ENCODE measurements around the gene GSC. TPM values are rescaled to one million over a fixed set of nuclear protein-coding genes. Genes with fewer than 3 reads are reported as not detected.
"Not testable (repeated sequence)": the region's sequence is repeated elsewhere in the genome, so short reads cannot be mapped to it uniquely, and the experiment has no call there.

GSC gene
- total RNA-seq, 1 experiment from 2014 or later: not detected

DNA sequence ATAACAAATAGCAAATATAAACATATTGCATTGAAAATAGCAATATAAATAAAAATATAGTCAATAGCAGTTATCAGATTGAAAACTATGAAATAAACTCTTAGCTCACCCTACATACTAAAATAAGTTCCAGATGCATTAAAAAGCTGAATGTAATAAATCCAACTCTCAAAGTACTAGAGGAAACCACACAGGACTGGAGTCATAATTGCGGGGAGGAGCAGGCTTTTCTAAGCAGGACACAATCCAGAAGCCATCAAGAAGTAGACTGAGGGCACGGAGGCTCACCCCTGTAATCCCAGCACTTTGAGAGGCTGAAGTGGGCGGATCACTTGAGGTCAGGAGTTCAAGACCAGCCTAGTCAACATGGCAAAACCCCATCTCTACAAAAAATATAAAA lies 22.2 kb downstream of the GSC start:
- H3F3A ChIP-seq (ENCODE audit: low read length, unreplicated experiment): no peaks in the 10 kb centered on the region
- H3K9ac ChIP-seq (ENCODE audit: low read length): no peak overlapping the region
- H3K36me3 ChIP-seq (ENCODE audit: low read depth, low read length): no peaks in the 10 kb centered on the region
- H3K27ac ChIP-seq (ENCODE audit: low read length): no peak overlapping the region
- ChIA-PET CTCF (no interaction called here), POLR2A (ENCODE audit: unreplicated experiment) (no interaction called here)
- intact Hi-C loops (cut with micrococcal nuclease): no loop called here
- H3K27me3 ChIP-seq (ENCODE audit: low read length): no peaks in the 10 kb centered on the region
- no peaks in the 10 kb centered on the region for H3K9me2 ChIP-seq (replicated peaks; ENCODE audit: low read length)
- no TSS peak for BruUV-seq (replicated peaks)
- H3K9me3 ChIP-seq (ENCODE audit: low read length): no peaks in the 10 kb centered on the region
- TF ChIP-seq EZH2phosphoT487 (IDR thresholded peaks at IDR 0.05; ENCODE audit: borderline replicate concordance, low read length) (no peak), EZH2 (IDR thresholded peaks at IDR 0.05; ENCODE audit: low read length, unreplicated experiment) (no peak)
- TF ChIP-seq, protein P1, sequence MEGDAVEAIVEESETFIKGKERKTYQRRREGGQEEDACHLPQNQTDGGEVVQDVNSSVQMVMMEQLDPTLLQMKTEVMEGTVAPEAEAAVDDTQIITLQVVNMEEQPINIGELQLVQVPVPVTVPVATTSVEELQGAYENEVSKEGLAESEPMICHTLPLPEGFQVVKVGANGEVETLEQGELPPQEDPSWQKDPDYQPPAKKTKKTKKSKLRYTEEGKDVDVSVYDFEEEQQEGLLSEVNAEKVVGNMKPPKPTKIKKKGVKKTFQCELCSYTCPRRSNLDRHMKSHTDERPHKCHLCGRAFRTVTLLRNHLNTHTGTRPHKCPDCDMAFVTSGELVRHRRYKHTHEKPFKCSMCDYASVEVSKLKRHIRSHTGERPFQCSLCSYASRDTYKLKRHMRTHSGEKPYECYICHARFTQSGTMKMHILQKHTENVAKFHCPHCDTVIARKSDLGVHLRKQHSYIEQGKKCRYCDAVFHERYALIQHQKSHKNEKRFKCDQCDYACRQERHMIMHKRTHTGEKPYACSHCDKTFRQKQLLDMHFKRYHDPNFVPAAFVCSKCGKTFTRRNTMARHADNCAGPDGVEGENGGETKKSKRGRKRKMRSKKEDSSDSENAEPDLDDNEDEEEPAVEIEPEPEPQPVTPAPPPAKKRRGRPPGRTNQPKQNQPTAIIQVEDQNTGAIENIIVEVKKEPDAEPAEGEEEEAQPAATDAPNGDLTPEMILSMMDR (conservative IDR thresholded peaks at IDR 0.05; ENCODE audit: low read depth, low read length): no peak
- H3K4me2 ChIP-seq (ENCODE audit: low read length): no peak overlapping the region
- DNase-seq (no peak), ATAC-seq (no peak)
- H2AFZ ChIP-seq (ENCODE audit: low read length): no peak overlapping the region
- H4K20me1 ChIP-seq (ENCODE audit: low read length): no peaks in the 10 kb centered on the region
- H3K4me3 ChIP-seq (ENCODE audit: low read length): no peak overlapping the region
- no peaks in the 10 kb centered on the region for H3K79me2 ChIP-seq (ENCODE audit: low read length)
- H3K4me1 ChIP-seq (ENCODE audit: insufficient read depth, low read length): no peaks in the 10 kb centered on the region

DNA sequence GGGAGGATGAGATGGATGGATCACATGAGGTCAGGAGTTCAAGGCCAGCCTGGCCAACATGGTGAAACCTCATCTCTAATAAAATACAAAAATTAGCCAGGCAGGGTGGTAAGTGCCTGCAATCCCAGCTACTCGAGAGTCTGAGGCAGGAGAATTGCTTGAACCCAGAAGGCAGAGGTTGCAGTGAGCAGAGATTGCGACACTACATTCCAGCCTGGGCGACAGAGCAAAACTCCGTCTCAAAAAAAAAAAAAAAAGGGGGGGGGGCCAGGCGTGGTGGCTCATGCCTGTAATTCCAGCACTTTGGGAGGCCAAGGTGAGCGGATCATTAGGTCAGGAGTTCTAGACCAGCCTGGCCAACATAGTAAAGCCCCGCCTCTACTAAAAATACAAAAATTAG lies 22.8 kb downstream of the GSC start:
- H2AFZ ChIP-seq (ENCODE audit: low read length); DNase-seq; intact Hi-C loops (cut with micrococcal nuclease); H3K9me3 ChIP-seq (ENCODE audit: low read length); H3K79me2 ChIP-seq (ENCODE audit: low read length); H3K4me2 ChIP-seq (ENCODE audit: low read length); H3K9me2 ChIP-seq (replicated peaks; ENCODE audit: low read length); H3K9ac ChIP-seq (ENCODE audit: low read length); H4K20me1 ChIP-seq (ENCODE audit: low read length); H3F3A ChIP-seq (ENCODE audit: low read length, unreplicated experiment); H3K4me3 ChIP-seq (ENCODE audit: low read length); H3K27ac ChIP-seq (ENCODE audit: low read length); CTCF ChIA-PET; H3K27me3 ChIP-seq (ENCODE audit: low read length); BruUV-seq (replicated peaks); ATAC-seq; POLR2A ChIA-PET (ENCODE audit: unreplicated experiment); H3K4me1 ChIP-seq (ENCODE audit: insufficient read depth, low read length); H3K36me3 ChIP-seq (ENCODE audit: low read depth, low read length): not testable (repeated sequence)

DNA sequence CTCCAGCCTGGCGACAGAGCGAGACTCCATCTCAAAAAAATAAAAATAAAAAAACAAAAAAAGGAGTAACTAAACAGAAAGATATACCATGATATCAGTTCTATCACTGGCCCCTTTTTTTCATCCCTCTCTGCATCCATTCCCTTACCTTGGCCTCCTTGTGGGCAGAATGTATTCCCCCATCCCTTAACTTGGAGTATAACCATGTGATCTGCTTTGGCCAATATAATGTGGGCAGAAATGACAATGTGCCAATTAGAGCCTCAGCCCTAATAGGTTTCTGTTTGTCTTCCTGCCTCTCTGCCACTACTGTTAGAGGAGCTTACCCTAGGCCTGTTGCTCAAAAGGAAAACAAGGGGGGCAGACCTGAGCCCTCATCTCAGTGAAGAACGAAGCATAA lies 23.8 kb downstream of the GSC start:
- ATAC-seq (no peak), DNase-seq (no peak)
- H3K79me2 ChIP-seq (ENCODE audit: low read length): no peaks in the 10 kb centered on the region
- H4K20me1 ChIP-seq (ENCODE audit: low read length): no peaks in the 10 kb centered on the region
- no peaks in the 10 kb centered on the region for H3K9me3 ChIP-seq (ENCODE audit: low read length)
- no peaks in the 10 kb centered on the region for H3K9me2 ChIP-seq (replicated peaks; ENCODE audit: low read length)
- no peak overlapping the region for H2AFZ ChIP-seq (ENCODE audit: low read length)
- H3K4me3 ChIP-seq (ENCODE audit: low read length): no peak overlapping the region
- intact Hi-C loops (cut with micrococcal nuclease): no loop called here
- no peaks in the 10 kb centered on the region for H3K36me3 ChIP-seq (ENCODE audit: low read depth, low read length)
- ChIA-PET POLR2A (ENCODE audit: unreplicated experiment) (no interaction called here), CTCF (no interaction called here)
- no peaks in the 10 kb centered on the region for H3K4me1 ChIP-seq (ENCODE audit: insufficient read depth, low read length)
- H3K27me3 ChIP-seq (ENCODE audit: low read length): 0 out of 2 replicates have a peak, but pooled peaks cover 2% of the 10 kb centered on the region
- no peak overlapping the region for H3K9ac ChIP-seq (ENCODE audit: low read length)
- no TSS peak for BruUV-seq (replicated peaks)
- H3K4me2 ChIP-seq (ENCODE audit: low read length): no peak overlapping the region
- no peaks in the 10 kb centered on the region for H3F3A ChIP-seq (ENCODE audit: low read length, unreplicated experiment)
- no peak overlapping the region for H3K27ac ChIP-seq (ENCODE audit: low read length)
- TF ChIP-seq EZH2phosphoT487 (IDR thresholded peaks at IDR 0.05; ENCODE audit: borderline replicate concordance, low read length) (no peak), EZH2 (IDR thresholded peaks at IDR 0.05; ENCODE audit: low read length, unreplicated experiment) (no peak)
- TF ChIP-seq, protein P1 (conservative IDR thresholded peaks at IDR 0.05; ENCODE audit: low read depth, low read length): no peak

Measured in PC-3 (cell line).